NCI-H524 (cell line): ENCODE results near the gene F8.
A peak's percentile ranks its signal among the peaks of the same experiment; 100 is the strongest.

Experiments
- DNase-seq, 2 experiments: peaks; one replicate each; lab custom pipeline; 2025; lab: John Stamatoyannopoulos, UW

Gene F8

GRCh38 chrX:155022585-155022984 is at the start of gene F8:
TSS of gene F8 (minus strand) at chrX:155022723. CDS start at chrX:155022552, 171 bp downstream.
- no peak for DNase-seq

GRCh38 chrX:155071694-155072280 is 49.3 kb upstream of the F8 start:
- peak; percentile 23 to 38 for DNase-seq

- DNase-seq = peak; percentile 87 to 92
These were observed 48.6 kb upstream of the F8 start, which contains the start of the genes BRCC3, CMC4 and MTCP1 for GRCh38 chrX:155070975-155071693. TSS of gene BRCC3 (plus strand) at chrX:155071508. CDS start at chrX:155071528, 20 bp downstream. TSS of gene CMC4 (minus strand) at chrX:155071136. CDS start at chrX:155064023, 7,113 bp downstream. TSS of gene MTCP1 (minus strand) at chrX:155071136. CDS start at chrX:155066010, 5,126 bp downstream.

GRCh38 chrX:155070663-155070974 is 48.1 kb upstream of the F8 start:
- no peak for DNase-seq

GRCh38 chrX:155070038-155070437 is 47.5 kb upstream of the F8 start:
- peak in 1 of 2 experiments; percentile 23 for DNase-seq

GRCh38 chrX:155069414-155069813 is 46.9 kb upstream of the F8 start:
- no peak for DNase-seq

- DNase-seq = no peak
These were observed 45.6 kb upstream of the F8 start for GRCh38 chrX:155068165-155068564.

GRCh38 chrX:155065035-155065734 is 42.7 kb upstream of the F8 start:
- no peak for DNase-seq

GRCh38 chrX:155061760-155062159 is 39.2 kb upstream of the F8 start:
- DNase-seq = no peak

- peak; percentile 13 to 51 for DNase-seq
These were observed 34.6 kb upstream of the F8 start for GRCh38 chrX:155056877-155057792.

GRCh38 chrX:155056471-155056870 is 33.9 kb upstream of the F8 start:
- no peak for DNase-seq

- no peak for DNase-seq
These were observed 33.0 kb upstream of the F8 start for GRCh38 chrX:155055494-155055893.

GRCh38 chrX:155054255-155054654 is 31.7 kb upstream of the F8 start:
- no peak for DNase-seq

- DNase-seq = no peak
These were observed 31.1 kb upstream of the F8 start for GRCh38 chrX:155053656-155054055.

- DNase-seq = no peak
These were observed 30.4 kb upstream of the F8 start for GRCh38 chrX:155052738-155053498.

GRCh38 chrX:155048977-155049619 is 26.6 kb upstream of the F8 start:
- DNase-seq = peak; percentile 18 to 66

- DNase-seq = no peak
These were observed 24.4 kb upstream of the F8 start for GRCh38 chrX:155046811-155047528.

- no peak for DNase-seq
These were observed 23.7 kb upstream of the F8 start for GRCh38 chrX:155046129-155046810.

- no peak for DNase-seq
These were observed 13.2 kb upstream of the F8 start for GRCh38 chrX:155035688-155036087.
